OCI-LY1 (cell line): Measurements from ENCODE around the gene UTS2R.

Source experiments
- H2AFZ ChIP-seq: fragments of 200-600 bp; sonication (generic), shearing (Covaris generic); 2 replicates; pipeline ENCODE4 v1.6.0; 2014; ENCODE audit warnings: antibody characterized with exemption, mild to moderate bottlenecking, low read length
- H3F3A ChIP-seq: fragments of 200-600 bp; sonication (generic), shearing (Covaris generic); 2 replicates; pipeline ENCODE4 v1.6.0; 2014; ENCODE audit warnings: mild to moderate bottlenecking, antibody characterized with exemption, low read length, moderate library complexity; ENCODE audit not compliant: insufficient read depth
- H3K27ac ChIP-seq: fragments of 200-600 bp; sonication (generic); 2 replicates; pipeline ENCODE4 v1.5.1; 2014; ENCODE audit warnings: low read length, mixed run types, mild to moderate bottlenecking, low read depth; ENCODE audit not compliant: poor library complexity, severe bottlenecking
- H3K27me3 ChIP-seq: fragments of 200-600 bp; sonication (generic); 2 replicates; pipeline ENCODE4 v1.6.0; 2014; ENCODE audit warnings: antibody characterized with exemption, mild to moderate bottlenecking, low read length, moderate library complexity; ENCODE audit not compliant: insufficient read depth
- H3K36me3 ChIP-seq: fragments of 200-600 bp; sonication (generic); 2 replicates; pipeline ENCODE4 v1.6.1; 2014; ENCODE audit warnings: mild to moderate bottlenecking, antibody characterized with exemption, low read length, moderate library complexity, mixed read lengths; ENCODE audit not compliant: insufficient read depth
- H3K4me1 ChIP-seq: fragments of 200-600 bp; sonication (generic); 2 replicates; pipeline ENCODE4 v1.5.1; 2014; ENCODE audit warnings: mild to moderate bottlenecking, low read length, moderate library complexity; ENCODE audit not compliant: insufficient read depth, severe bottlenecking
- H3K4me2 ChIP-seq: fragments of 200-600 bp; sonication (generic), shearing (Covaris generic); 2 replicates; pipeline ENCODE4 v1.6.1; 2014; ENCODE audit warnings: low read length
- H3K4me3 ChIP-seq: fragments of 200-600 bp; sonication (generic); 2 replicates; pipeline ENCODE4 v1.5.1; 2014; ENCODE audit warnings: low read length, low read depth, mild to moderate bottlenecking, mixed read lengths; ENCODE audit not compliant: poor library complexity, severe bottlenecking
- H3K79me2 ChIP-seq: fragments of 200-600 bp; shearing (Covaris generic); 2 replicates; pipeline ENCODE4 v1.6.1; 2016; ENCODE audit warnings: mixed run types, low read length, mixed read lengths; ENCODE audit not compliant: insufficient read depth
- H3K9ac ChIP-seq: fragments of 200-600 bp; sonication (generic), shearing (Covaris generic); 2 replicates; pipeline ENCODE4 v1.6.1; 2014; ENCODE audit warnings: mild to moderate bottlenecking, low read length, mixed read lengths
- H3K9me2 ChIP-seq: fragments of 200-600 bp; sonication (generic), shearing (Covaris generic); 2 replicates; pipeline ENCODE4 v1.6.1; 2014; ENCODE audit warnings: low read depth, mild to moderate bottlenecking, low read length, mixed read lengths
- H3K9me3 ChIP-seq: fragments of 200-600 bp; shearing (Covaris generic); 2 replicates; pipeline ENCODE4 v1.6.1; 2014; ENCODE audit warnings: low read length, mixed read lengths
- H4K20me1 ChIP-seq: fragments of 200-600 bp; sonication (generic), shearing (Covaris generic); 2 replicates; pipeline ENCODE4 v1.6.0; 2016; ENCODE audit warnings: mild to moderate bottlenecking, low read length; ENCODE audit not compliant: insufficient read depth
- EZH2 ChIP-seq: fragments of 200-600 bp; sonication (generic), shearing (Covaris generic); IDR thresholded peaks from 2 replicates; pipeline ENCODE4 v1.8.0; 2017; ENCODE audit warnings: borderline replicate concordance, mixed run types, mild to moderate bottlenecking, antibody characterized with exemption, low read length, moderate library complexity, mixed read lengths
- TF ChIP-seq, protein P1 (sequence below): fragments of 200-600 bp; sonication (generic), shearing (Covaris generic); IDR thresholded peaks from 2 replicates; pipeline ENCODE4 v1.5.1; 2017; ENCODE audit warnings: mild to moderate bottlenecking, antibody characterized with exemption, low read length, moderate library complexity, mixed read lengths

UTS2R gene

DNA sequence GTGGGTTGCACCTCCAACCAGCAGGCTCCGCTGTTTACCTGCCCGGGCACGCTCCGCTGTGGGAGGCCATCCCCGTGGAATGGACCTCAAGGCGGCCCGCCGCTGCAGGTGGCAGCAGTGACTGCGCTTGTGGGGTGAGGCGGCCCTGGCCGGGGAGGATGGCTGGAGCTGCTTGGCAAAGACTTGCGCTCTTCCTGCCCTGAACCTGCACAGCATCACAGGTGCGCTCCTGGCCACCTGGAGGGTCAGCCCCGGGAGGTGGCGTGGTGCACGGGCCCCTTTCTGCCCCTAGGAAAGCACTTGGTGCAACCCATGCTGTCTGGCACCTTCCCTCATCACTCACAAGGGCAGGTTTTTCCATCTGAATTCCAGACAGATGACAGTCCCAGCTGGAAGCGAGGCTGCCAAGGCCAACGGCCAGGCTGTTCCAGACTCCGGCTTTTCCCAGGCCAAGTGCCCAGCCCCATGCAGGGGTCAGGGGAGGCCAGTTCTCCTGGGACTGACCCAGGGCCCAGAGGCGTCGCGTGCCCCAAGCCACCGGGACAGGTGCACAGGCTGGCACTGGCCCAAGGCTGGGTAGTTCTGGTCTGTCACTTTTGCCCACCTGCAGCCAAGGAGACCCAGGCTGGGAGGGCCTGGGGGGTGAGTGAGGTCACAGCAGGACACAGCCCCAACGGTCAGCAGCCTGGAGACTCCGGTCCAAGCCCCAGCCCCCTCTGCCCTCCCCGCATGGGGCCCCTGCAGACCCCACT is 13.3 kb downstream of the UTS2R start:
- H4K20me1 ChIP-seq, result no peaks in the 10 kb centered on the region
- no peak overlapping the region for H3K27ac ChIP-seq
- no peaks in the 10 kb centered on the region for H3K4me1 ChIP-seq
- peaks cover 6% of the 10 kb centered on the region; the same call in 1 of the 2 replicates for H3K27me3 ChIP-seq
- H3K9me3 ChIP-seq, result no peaks in the 10 kb centered on the region
- H3K36me3 ChIP-seq, result no peaks in the 10 kb centered on the region
- H3K9ac ChIP-seq, result no peak overlapping the region
- H3K4me3 ChIP-seq, result no peak overlapping the region
- H3F3A ChIP-seq, result no peaks in the 10 kb centered on the region
- TF ChIP-seq, protein P1, sequence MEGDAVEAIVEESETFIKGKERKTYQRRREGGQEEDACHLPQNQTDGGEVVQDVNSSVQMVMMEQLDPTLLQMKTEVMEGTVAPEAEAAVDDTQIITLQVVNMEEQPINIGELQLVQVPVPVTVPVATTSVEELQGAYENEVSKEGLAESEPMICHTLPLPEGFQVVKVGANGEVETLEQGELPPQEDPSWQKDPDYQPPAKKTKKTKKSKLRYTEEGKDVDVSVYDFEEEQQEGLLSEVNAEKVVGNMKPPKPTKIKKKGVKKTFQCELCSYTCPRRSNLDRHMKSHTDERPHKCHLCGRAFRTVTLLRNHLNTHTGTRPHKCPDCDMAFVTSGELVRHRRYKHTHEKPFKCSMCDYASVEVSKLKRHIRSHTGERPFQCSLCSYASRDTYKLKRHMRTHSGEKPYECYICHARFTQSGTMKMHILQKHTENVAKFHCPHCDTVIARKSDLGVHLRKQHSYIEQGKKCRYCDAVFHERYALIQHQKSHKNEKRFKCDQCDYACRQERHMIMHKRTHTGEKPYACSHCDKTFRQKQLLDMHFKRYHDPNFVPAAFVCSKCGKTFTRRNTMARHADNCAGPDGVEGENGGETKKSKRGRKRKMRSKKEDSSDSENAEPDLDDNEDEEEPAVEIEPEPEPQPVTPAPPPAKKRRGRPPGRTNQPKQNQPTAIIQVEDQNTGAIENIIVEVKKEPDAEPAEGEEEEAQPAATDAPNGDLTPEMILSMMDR, result no peak
- TF ChIP-seq EZH2, result no peak
- no peak overlapping the region for H3K4me2 ChIP-seq
- no peaks in the 10 kb centered on the region for H3K9me2 ChIP-seq
- H2AFZ ChIP-seq, result no peak overlapping the region
- no peaks in the 10 kb centered on the region for H3K79me2 ChIP-seq

DNA sequence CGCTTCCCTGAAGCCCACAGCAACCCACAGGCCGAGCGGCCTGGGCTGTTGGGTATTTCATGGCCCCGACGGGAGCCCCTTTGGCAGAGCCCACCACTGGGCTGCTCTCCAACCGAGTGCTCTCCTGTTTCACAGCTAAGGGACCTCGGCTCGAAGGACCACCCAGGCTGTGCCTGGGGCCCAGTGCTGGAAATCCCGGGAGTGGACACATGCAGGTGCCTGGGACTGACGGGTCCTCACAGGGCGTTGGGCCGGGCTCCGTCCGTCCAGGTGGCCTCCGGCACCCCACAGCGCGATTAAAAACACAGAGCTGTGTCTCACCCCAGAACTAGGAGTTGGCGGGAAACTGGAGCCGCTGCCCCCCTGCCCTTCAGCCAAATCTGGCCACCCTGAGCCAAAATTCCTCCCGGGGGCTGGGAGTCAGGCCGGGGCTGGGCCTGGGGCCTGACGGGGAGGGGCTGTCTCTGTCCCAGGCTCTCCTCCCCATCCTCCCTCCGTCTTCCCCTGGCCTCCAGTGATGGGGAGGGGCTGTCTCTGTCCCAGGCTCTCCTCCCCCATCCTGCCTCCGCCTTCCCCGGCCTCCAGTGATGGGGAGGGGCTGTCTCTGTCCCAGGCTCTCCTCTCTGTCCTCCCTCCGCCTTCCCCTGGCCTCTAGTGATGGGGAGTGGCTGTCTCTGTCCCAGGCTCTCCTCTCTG is 14.1 kb downstream of the UTS2R start:
- Histone ChIP-seq H3K27me3 (peaks cover 6% of the 10 kb centered on the region; the same call in 1 of the 2 replicates), H4K20me1 (no peaks in the 10 kb centered on the region), H3K9me3 (no peaks in the 10 kb centered on the region), H3K27ac (no peak overlapping the region), H3K9me2 (no peaks in the 10 kb centered on the region), H3K9ac (no peak overlapping the region), H3K4me1 (no peaks in the 10 kb centered on the region), H3F3A (no peaks in the 10 kb centered on the region), H3K4me2 (no peak overlapping the region), H3K36me3 (no peaks in the 10 kb centered on the region), H3K4me3 (no peak overlapping the region), H2AFZ (no peak overlapping the region), H3K79me2 (no peaks in the 10 kb centered on the region)
- TF ChIP-seq, protein P1, result no peak
- TF ChIP-seq EZH2, result no peak

DNA sequence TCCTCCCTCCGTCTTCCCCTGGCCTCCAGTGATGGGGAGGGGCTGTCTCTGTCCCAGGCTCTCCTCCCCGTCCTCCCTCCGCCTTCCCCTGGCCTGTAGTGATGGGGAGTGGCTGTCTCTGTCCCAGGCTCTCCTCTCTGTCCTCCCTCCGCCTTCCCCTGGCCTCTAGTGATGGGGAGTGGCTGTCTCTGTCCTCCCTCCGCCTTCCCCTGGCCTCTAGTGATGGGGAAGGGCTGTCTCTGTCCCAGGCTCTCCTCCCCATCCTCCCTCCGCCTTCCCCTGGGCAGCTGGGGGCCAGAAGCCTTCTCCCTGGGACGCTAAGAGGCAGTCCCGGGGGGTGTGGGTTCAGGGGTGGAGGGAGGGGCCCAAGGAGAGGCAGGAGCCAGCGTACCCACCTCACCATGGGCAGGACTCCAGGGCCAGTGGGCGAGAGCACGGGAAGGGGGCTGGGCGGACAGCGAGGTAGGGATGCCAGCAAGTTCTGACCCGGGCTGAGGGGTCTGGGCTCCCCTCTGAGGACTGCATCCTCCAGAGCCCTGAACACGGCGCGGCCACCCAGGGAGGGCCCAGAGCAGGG is 14.8 kb downstream of the UTS2R start:
- H3K27ac ChIP-seq, result no peak overlapping the region
- H3F3A ChIP-seq, result no peaks in the 10 kb centered on the region
- H3K9me3 ChIP-seq, result no peaks in the 10 kb centered on the region
- no peaks in the 10 kb centered on the region for H3K9me2 ChIP-seq
- no peaks in the 10 kb centered on the region for H4K20me1 ChIP-seq
- H3K4me1 ChIP-seq, result no peaks in the 10 kb centered on the region
- peaks cover 6% of the 10 kb centered on the region; the same call in 1 of the 2 replicates for H3K27me3 ChIP-seq
- no peak for TF ChIP-seq EZH2
- TF ChIP-seq, protein P1, result no peak
- H3K9ac ChIP-seq, result no peak overlapping the region
- H3K4me3 ChIP-seq, result no peak overlapping the region
- no peak overlapping the region for H3K4me2 ChIP-seq
- H3K36me3 ChIP-seq, result no peaks in the 10 kb centered on the region
- no peaks in the 10 kb centered on the region for H3K79me2 ChIP-seq
- H2AFZ ChIP-seq, result no peak overlapping the region
